GM12878 (cell line): ENCODE measurements around the gene SAP30L. TPM values are rescaled to one million over a fixed set of nuclear protein-coding genes. Genes with fewer than 3 reads are reported as not detected.
A peak's percentile ranks its signal among the peaks of the same experiment; 100 is the strongest.

Source experiments
- ATAC-seq: fragments of 200-7000 bp; cut with Tn5 transposase; 3 replicates; pipeline ENCODE4 v1.9.1; 2020; ENCODE audit warnings: mild to moderate bottlenecking, moderate library complexity
- BruUV-seq: library from RNA; stranded (reverse); fragments of 400-500 nt; replicated peaks from 2 replicates; lab custom pipeline; 2021; lab: Mats Ljungman, UMichigan
- CTCF ChIA-PET: fragments of 300-600 bp; sonication (Branson Sonifier 250); formaldehyde crosslinking; extraction: SDS; loops from one replicate; lab custom pipeline; 2021; ENCODE audit warnings: inconsistent platforms; lab: Yijun Ruan, JAX
- POLR2A ChIA-PET: fragments of 350-600 bp; formaldehyde crosslinking; extraction: SDS; loops from one replicate; lab custom pipeline; 2021; ENCODE audit warnings: inconsistent platforms; lab: Charles Lee
- RAD21 ChIA-PET: fragments of 300-600 bp; sonication (Branson Sonifier 250); formaldehyde crosslinking; loops from one replicate; lab custom pipeline; 2023; ENCODE audit warnings: antibody characterized with exemption; ENCODE audit not compliant: unreplicated experiment; lab: Charles Lee
- SMC1A ChIA-PET: fragments of 300-600 bp; sonication (Branson Sonifier 250); formaldehyde crosslinking; loops from one replicate; lab custom pipeline; 2023; ENCODE audit not compliant: unreplicated experiment, uncharacterized antibody; lab: Charles Lee
- DNase-seq: peaks from one replicate; pipeline ENCODE4 v3.0.0-alpha.2; 2011; ENCODE audit warnings: low read depth, low spot score
- FAIRE-seq: peaks from 3 replicates; lab custom pipeline; 2011; peaks lifted over from hg19 to GRCh38; lab: Jason Lieb, UNC
- H2AFZ ChIP-seq: 2 replicates; pipeline ENCODE4 v1.6.0; 2011; ENCODE audit warnings: low read depth, low read length, control low read depth; ENCODE audit not compliant: control insufficient read depth
- H3K27ac ChIP-seq: 2 replicates; pipeline ENCODE4 v1.5.1; 2011; ENCODE audit warnings: control low read depth; ENCODE audit not compliant: control insufficient read depth, insufficient read depth
- H3K27me3 ChIP-seq, 2 experiments: replicated peaks in 1 of 2; 2 replicates each; pipeline versions ENCODE4 v1.6.0 to v1.6.1; 2011; ENCODE audit warnings: low read length in 1 of 2; ENCODE audit not compliant: control insufficient read depth in 2 of 2, insufficient read depth in 2 of 2
- H3K36me3 ChIP-seq, 2 experiments: 2 replicates each; pipeline ENCODE4 v1.5.1; 2011; ENCODE audit warnings: low read length in 1 of 2; ENCODE audit not compliant: control insufficient read depth in 2 of 2, insufficient read depth in 2 of 2
- H3K4me1 ChIP-seq: 2 replicates; pipeline ENCODE4 v1.6.1; 2011; ENCODE audit warnings: mild to moderate bottlenecking, low read length, moderate library complexity, mixed read lengths; ENCODE audit not compliant: control insufficient read depth, insufficient read depth
- H3K4me2 ChIP-seq: 2 replicates; pipeline ENCODE4 v1.6.0; 2011; ENCODE audit warnings: control low read depth; ENCODE audit not compliant: control insufficient read depth, insufficient read depth
- H3K4me3 ChIP-seq: fragments of 200-600 bp; sonication (generic); 2 replicates; pipeline ENCODE4 v1.5.1; 2016
- H3K79me2 ChIP-seq: 2 replicates; pipeline ENCODE4 v1.6.0; 2011; ENCODE audit warnings: low read length; ENCODE audit not compliant: control insufficient read depth, insufficient read depth
- H3K9ac ChIP-seq: 2 replicates; pipeline ENCODE4 v1.8.0; 2011; ENCODE audit warnings: low read length, control low read depth, mixed read lengths; ENCODE audit not compliant: control insufficient read depth, insufficient read depth
- H3K9me3 ChIP-seq: replicated peaks from 3 replicates; pipeline ENCODE4 v1.5.1; 2011; ENCODE audit warnings: mild to moderate bottlenecking, low read length; ENCODE audit not compliant: control insufficient read depth, insufficient read depth
- H4K20me1 ChIP-seq: 2 replicates; pipeline ENCODE4 v1.6.0; 2011; ENCODE audit not compliant: control insufficient read depth, insufficient read depth
- BCL3 ChIP-seq: IDR thresholded peaks from 2 replicates; pipeline ENCODE4 v1.6.1; 2011; ENCODE audit warnings: borderline replicate concordance, low read depth, mild to moderate bottlenecking, moderate library complexity, low read length; ENCODE audit not compliant: insufficient read depth, poor library complexity, severe bottlenecking
- CBX5 ChIP-seq: sonication (generic); IDR thresholded peaks from 2 replicates; pipeline ENCODE4 v1.6.1; 2016; ENCODE audit warnings: low read depth, moderate library complexity, mild to moderate bottlenecking, inconsistent platforms
- CHD2 ChIP-seq: IDR thresholded peaks from 2 replicates; pipeline ENCODE4 v1.6.1; 2011; ENCODE audit warnings: low read depth, low read length, improper control_type of control experiment, borderline replicate concordance
- KAT2A ChIP-seq: conservative IDR thresholded peaks from 2 replicates; pipeline ENCODE4 v1.6.1; 2011; ENCODE audit warnings: low read depth, low read length; ENCODE audit not compliant: control insufficient read depth
- RELB ChIP-seq: fragments of 450-650 bp; IDR thresholded peaks from 2 replicates; pipeline ENCODE4 v1.6.1; 2017; ENCODE audit warnings: low read depth, mild to moderate bottlenecking, moderate library complexity
- WGBS: methylation state at CpG from one replicate; pipeline ENCODE4 v1.1.6; 2016; ENCODE audit warnings: low lambda C conversion rate; ENCODE audit not compliant: insufficient replicate concordance, insufficient coverage; ENCODE audit errors: missing lambda C conversion rate; 5-methylcytosine and 5-hydroxymethylcytosine counted together
- in situ Hi-C: fragments of 300-500 bp; cut with MboI; formaldehyde crosslinking; loops from 9 replicates; pipeline ENCODE4 v1.14.3; 2018; ENCODE audit warnings: mixed read lengths
- intact Hi-C: fragments of 100-400 bp; cut with micrococcal nuclease; formaldehyde crosslinking; loops from one replicate; pipeline ENCODE4 v1.14.2; 2022; ENCODE audit not compliant: unreplicated experiment
- polyA plus RNA-seq, 11 experiments: library from polyadenylated mRNA; depleted of rRNA in 4 of 11; unstranded in 6 of 11; stranded (reverse) in 5 of 11; fragments of >200 nt; fragmentation: Nextera tagmentation in 4 of 11; fragmentation: Illumina TruSeq in 1 of 11; extraction: Ambion mirVana in 4 of 11; extraction: Trizol in 1 of 11; gene quantifications; 1 replicate in 1 of 11; 2 replicates in 10 of 11; pipeline versions ENCODE4 v1.2.1 to v1.2.3, GENCODE V29; 2011 to 2016; ENCODE audit warnings: inconsistent platforms in 2 of 11, missing spikeins in 2 of 11, low read depth in 1 of 11
- total RNA-seq, 4 experiments: library from RNA; depleted of rRNA in 3 of 4; stranded (reverse); fragments of >200 nt in 3 of 4; fragmentation: Illumina TruSeq in 1 of 4; extraction: Trizol in 1 of 4; gene quantifications; 2 replicates each; pipeline versions ENCODE4 v1.2.1 to v1.2.3, GENCODE V29; 2013 to 2021

SAP30L gene
- total and polyA plus RNA-seq, 10 of the 15 experiments (the other 5 are each of a cell fraction or from before 2014, with no cell fraction given): 2.4 to 36.8 (median 15.7) TPM

GRCh38 chr5:154415114-154415513 lies 30.7 kb upstream of the SAP30L start (continued):
- TF ChIP-seq BCL3 (no peak), CBX5 (no peak)

- in situ Hi-C loops: no loop called here
- FAIRE-seq: no peak
- TSS peak; percentile 32 for BruUV-seq
These were observed 27.4 kb upstream of the SAP30L start for GRCh38 chr5:154418344-154418820.

More at GRCh38 chr5:154418344-154418820, 27.4 kb upstream of the SAP30L start:
- intact Hi-C loops: no loop called here
- H3K4me3 ChIP-seq: no peak overlapping the region
- ChIA-PET SMC1A (no interaction called here), POLR2A (interaction anchor here (0.6 kb wide), 1 partner anchor 40 kb away, joined by 3 read pairs; no protein-coding TSS in a partner anchor), CTCF (no interaction called here), RAD21 (no interaction called here)
- H3K9ac ChIP-seq: no peak overlapping the region
- peaks cover 8% of the 10 kb centered on the region for H3K4me1 ChIP-seq
- ATAC-seq (no peak), DNase-seq (no peak)
- TF ChIP-seq CHD2: no peak
- TF ChIP-seq RELB: no peak
- TF ChIP-seq KAT2A: no peak
- H3K4me2 ChIP-seq: no peak overlapping the region
- H3K36me3 ChIP-seq: peaks cover 5 to 20% of the 10 kb centered on the region in 2 experiments
- H2AFZ ChIP-seq: no peak overlapping the region
- no peaks in the 10 kb centered on the region for H3K27me3 ChIP-seq
- H4K20me1 ChIP-seq: 0 out of 2 replicates have a peak, but pooled peaks cover 5% of the 10 kb centered on the region
- H3K9me3 ChIP-seq: no peaks in the 10 kb centered on the region; the same call in 2 of the 3 replicates
- H3K79me2 ChIP-seq: no peaks in the 10 kb centered on the region
- no peak overlapping the region for H3K27ac ChIP-seq
- WGBS: 87% methylated on average over 5 of the region's 5 CpGs
